GM19455 (cell line): Measurements from ENCODE around the gene FADS2.
A peak's percentile ranks its signal among the peaks of the same experiment; 100 is the strongest.

Source experiments
- ATAC-seq: cut with Tn5 transposase; IDR thresholded peaks from one replicate; pipeline ENCODE4 v1.9.1; 2021; ENCODE audit not compliant: unreplicated experiment

The FADS2 gene

DNA sequence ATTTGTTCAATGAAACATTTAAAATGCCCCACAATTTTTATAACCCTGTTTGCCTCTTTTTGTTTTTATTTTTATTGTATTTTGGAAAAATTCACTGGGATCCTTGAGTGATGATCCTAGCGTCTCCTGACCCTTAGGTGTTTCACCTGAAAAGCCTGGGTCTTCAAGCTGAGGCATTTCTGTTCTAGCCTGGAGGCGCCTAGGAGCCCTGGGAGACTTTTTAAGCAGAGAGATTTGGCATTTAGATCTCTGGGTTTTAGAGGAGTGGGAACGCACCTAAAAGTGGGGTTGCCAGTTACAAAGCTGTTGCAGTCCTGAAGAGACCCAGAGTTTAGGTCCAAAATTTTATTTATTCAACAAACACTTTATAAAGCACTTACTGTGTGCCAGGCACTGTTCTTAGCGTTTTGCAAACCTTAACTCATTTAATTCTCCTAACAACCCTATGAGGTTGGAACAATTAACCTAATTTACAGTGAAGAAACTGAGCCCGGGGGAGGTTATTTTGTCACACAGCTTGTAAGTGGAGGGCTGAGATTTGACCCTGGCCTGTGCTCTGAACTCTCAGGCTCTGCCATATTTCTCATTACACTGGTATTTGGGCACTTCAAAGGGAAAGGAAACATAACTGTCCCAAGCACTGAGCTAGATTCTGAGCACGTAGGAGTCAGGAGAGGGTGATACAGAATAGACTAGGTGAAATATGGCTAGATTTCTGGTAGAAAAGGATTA is 10.5 kb upstream of the FADS2 start:
- no peak for ATAC-seq

DNA sequence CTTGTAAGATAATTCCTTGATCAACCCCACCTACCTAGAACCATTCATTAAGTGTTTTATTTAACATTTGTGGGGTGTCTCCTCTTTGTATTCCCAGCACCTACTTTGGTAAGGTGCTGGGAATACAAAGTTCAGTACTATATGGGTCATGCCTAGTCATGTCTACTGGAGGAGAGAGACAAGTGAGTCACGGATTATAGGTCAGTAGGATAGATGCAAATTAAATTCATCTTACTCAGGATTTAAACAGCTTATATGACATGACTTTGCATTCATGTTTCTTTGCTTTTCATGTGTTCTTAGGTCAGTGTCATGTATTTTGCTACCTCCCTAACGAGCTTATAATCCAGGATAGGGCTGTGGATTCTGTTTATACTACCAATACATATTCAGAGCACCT is 7.9 kb upstream of the FADS2 start:
- no peak for ATAC-seq

DNA sequence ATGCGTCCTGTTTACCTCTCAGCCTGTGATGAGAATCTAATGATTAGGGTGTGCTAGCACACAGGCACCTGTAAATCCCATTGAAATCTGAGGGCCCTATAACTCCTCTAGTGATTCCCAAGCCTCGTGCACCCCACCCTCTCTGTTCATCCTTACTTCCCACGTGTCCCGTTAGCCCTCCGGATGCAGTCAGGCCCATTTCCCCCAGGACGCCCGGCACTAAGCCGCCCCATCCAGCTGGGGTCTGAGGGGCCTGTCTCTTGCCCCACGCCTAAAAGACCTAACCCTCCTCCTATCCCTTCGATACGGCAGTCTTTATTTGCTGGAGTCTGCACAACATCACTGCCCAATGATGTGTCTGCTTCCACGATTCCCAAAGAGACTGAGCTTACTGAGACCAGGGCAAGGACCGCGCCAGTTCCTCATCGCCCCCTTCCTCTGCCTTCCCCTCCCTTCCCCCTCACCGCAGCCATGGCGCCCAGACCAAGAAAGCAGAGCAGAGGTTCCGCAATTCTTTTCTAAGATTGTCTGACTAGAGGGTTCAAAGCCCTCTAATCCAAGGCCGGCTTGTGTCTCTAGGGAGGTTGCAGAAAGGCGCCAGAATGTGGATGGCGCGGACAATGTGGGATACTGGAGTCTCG is 1.1 kb upstream of the FADS2 start:
- ATAC-seq = peak; percentile 19

GRCh38 chr11:61828379-61828628 is 204 bp downstream of the FADS2 start:
- ATAC-seq = no peak

DNA sequence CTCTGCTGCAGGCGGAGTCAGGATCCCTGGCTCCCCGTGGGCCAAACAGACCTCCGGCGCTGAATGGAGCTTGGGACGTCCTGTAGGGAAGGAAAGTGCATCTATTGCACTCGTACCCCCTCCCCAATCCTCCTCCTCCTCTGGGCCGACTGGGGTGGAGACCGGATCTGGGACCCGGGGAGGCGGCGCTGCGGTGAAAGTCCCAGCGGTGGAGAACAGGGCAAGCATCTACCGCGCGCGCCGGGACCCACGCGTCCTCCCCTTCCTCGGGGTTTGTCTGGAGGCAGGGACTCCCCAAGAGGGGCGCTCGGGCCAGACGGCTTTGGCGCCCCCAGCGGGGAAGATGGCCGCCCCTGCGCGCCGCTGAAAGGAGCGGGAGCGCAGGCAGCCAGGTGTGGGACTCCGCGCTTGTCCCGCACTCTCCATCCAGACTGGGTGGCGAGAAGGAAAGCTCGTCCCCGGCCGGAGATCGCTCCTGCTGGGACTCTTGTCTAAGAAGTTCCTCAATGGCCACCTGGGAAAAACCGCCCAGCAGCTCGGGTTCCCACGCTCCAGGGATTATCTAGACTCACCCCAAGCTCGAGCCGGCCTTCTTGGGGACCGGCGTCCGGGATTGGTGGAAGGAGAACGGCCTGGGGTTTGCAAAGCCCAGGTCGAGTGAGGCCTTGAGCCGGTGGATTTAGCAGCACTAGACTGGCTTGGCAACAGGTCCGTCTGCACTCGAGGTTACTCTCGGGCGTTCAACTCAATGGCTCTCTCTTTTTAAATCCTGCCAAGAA is 718 bp downstream of the FADS2 start:
- ATAC-seq = no peak

DNA sequence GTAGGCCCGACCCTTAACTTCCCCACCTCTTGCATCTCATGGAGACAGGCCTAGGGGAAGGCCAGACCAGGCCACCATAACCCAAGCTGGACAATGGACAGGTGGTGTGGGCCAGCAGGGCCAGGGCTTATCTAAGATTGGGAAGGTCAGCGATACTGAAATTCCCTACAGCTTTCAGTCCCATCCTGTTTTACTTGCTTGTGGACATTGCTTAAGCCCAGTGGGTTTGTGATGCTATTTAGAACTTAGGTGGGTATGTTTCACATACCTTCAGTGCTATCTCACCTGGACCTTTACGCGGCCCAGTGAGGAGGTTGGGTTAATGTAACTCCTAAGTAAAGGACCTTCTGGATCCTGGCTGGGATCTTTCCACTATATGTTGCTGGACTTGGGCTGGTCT is 1.7 kb downstream of the FADS2 start:
- ATAC-seq = no peak

GRCh38 chr11:61830237-61831105 is 2.4 kb downstream of the FADS2 start:
- no peak for ATAC-seq

- no peak for ATAC-seq
Measured at GRCh38 chr11:61832207-61832606, 4.1 kb downstream of the FADS2 start.

DNA sequence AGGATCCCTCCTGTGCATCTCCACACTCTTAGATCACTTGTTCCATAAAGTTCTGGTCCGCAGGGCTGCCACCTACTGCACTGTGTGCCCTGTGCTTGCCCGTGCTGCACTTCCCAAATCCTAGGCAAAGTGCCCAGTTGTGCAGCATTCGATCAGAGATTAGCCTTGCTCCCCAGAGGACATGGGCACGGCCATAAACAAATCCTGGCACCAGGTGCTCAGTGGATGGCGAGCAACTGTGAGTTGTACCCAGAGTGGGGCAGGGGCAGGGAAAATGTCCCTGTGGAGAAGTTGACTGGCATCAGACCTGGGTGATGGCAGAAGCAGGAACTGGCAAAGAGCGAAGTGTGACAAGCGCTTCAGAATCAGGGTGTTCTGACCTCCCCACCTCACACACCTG is 4.7 kb downstream of the FADS2 start:
- no peak for ATAC-seq

DNA sequence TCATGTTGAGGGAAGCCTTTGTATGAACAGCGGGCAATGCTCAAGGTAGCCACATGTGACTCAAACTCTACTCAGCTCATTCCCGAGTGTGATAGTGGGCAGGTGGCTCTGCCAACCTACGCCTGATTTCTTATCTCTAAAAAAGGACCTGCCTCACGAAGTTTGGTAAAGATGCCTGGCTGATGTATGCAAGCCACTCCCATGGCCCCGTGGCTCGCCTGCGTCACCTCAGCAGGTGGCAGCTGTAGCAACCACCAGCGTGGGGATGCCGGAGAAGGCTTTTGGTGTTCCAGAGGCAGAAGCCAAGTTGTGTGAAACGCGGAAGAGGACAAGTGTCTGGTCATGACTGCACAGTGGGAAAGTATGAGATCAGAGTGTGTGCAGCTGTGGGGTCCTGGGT is 5.4 kb downstream of the FADS2 start:
- ATAC-seq = no peak

GRCh38 chr11:61833926-61834277 is 5.8 kb downstream of the FADS2 start:
- no peak for ATAC-seq

DNA sequence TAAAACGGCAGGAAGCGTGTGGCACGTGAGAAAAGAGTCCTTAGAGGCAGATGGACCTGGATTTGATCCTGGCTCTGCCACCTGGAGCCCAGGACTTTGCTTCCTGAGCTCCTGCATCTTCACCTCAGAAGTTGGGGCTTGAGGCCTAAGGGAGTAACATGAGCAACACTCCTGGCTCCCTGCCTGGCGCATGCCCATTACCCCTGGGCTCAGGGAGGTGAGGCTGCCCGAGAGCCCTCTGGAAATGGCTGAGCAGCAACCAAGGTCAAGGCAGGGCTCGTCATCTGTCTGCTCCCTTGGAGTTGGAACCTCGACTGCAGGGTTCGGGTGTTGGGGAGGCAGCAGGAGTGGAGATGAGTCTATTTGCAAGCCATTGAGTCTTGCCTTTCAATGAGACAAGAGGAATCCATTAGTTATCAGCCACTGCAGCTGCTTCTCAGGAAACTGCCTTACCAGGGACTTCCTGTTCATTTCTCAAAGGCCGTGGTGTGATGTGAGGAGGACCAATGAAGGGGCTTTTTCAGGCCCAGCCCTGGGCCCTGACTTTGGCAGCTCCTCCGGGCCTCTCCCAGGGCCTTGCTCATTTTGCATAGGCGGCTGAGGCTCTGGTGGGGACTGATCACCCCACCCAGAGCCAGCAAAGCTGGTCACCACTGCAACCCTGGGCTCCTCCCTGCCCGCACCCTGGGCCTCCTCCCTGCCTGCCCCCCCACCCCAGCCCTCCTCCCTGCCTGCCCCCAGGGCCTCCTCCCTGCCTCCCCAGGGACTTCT is 6.4 kb downstream of the FADS2 start:
- peak; percentile 84 for ATAC-seq

DNA sequence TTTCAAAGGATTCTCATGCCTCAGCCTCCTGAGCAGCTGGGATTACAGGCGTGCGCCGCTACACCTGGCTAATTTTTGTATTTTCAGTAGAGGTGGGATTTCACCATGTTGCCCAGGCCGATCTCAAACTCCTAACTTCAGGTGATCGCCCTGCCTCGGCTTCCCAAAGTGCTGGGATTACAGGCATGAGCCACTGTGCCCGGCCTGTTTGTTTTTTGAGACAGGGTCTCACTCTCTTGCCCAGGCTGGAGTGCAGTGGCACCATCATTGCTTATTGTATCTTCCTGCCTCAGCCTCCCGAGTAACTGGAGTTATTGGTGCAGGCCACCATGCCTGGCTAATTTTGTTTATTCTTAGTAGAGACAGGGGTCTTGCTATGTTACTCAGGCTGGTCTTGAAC is 8.1 kb downstream of the FADS2 start:
- no peak for ATAC-seq

DNA sequence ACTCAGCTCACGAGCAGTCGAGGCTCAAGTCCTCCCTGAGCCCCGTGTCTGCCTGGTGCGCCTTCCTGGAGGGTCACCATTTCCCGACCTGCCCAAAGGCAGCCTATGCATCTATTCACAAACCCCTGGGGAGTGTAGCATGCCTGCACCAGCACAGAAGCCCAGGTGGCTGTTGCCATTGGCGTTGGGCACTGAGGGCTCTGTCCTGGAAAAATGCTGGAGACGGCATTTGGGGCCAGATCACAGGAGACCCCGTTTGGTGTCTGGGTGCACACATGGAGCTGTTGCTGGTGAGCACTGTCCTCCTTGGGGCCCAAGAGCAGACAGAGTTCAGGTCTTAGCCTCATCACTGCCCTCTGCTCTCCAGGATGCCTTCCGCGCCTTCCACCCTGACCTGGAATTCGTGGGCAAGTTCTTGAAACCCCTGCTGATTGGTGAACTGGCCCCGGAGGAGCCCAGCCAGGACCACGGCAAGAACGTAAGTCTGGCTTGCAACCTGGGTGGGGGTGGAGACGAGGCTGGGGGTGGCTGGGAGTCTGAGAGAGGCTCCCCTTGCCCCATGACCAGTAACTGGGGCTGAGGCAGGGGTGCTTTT is 9.4 kb downstream of the FADS2 start:
- ATAC-seq = no peak

- ATAC-seq = no peak
Measured at GRCh38 chr11:61838501-61838900, 10.4 kb downstream of the FADS2 start.

GRCh38 chr11:61838921-61839320 is 10.8 kb downstream of the FADS2 start:
- no peak for ATAC-seq

GRCh38 chr11:61839742-61840141 is 11.6 kb downstream of the FADS2 start:
- ATAC-seq = no peak

GRCh38 chr11:61840371-61840770 is 12.3 kb downstream of the FADS2 start:
- ATAC-seq = no peak

DNA sequence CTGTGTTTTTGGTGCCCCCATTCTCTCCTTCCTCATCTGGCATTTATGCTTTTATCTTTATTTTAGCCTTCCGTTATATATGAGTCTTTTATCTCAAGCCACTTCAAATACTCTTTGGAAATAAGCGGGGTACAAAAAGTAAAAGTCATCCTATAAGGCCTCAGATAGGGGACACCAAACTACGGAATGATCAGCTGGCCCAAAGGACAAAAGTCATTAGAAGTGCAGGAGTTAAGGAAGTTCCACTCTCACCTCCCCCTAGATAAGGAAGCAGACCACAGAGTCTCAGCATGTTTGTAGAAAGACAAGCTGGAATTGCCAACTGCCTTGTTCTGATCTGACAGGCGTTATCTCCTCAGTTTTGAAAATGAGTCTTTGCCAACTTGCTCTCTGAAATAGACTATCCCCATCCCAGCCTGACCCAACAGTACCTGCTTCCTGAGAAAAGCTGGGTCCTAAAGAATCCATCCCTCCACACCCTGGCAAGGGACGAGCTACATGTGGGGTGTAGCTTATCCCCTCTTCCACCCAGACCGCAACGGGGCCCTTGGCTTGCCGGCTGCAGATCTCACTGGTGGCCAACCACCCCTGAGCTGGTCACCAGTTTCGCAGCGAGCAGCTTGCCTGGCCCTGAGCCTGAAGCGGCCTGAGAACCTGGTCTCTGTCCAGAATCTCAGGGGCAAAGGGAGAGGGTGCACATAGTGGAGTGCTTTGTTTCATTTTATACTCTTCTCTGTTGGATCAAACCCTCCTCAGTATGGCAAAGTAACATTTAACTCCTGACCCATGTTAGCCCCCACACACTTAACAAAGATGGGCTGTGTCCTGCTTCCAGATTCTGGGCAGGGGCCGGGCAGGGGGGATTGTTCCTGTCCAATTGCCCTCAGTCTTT is 13.8 kb downstream of the FADS2 start:
- no peak for ATAC-seq

DNA sequence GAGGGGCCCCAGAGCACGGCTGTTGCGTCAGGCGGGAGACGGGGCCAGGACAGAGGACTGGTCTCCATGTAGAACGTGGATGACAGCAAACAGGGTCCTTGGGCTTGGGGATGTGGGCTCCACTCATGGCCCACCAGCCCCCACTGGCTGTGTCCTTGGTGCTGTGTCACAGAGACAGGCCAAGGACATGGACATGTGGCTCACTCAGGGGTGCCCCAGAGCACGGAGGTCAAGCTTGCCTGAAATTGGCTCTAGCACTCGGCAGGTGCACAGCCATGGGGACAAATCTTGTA is 14.4 kb downstream of the FADS2 start:
- ATAC-seq = no peak
